Neural progenitor cell (in vitro differentiated cells): Measurements from ENCODE around the gene GDF2. TPM values are rescaled to one million over a fixed set of nuclear protein-coding genes. Genes with fewer than 3 reads are reported as not detected.

Experiments used
- DNase-seq: peaks from one replicate; pipeline ENCODE4 v3.0.0-alpha.2; 2016; ENCODE audit warnings: low spot score
- H2AFZ ChIP-seq: fragments of 200-600 bp; sonication (generic); replicated peaks from 2 replicates; pipeline ENCODE4 v1.6.1; 2016; ENCODE audit warnings: antibody characterized with exemption
- H3F3A ChIP-seq: fragments of 200-600 bp; sonication (generic); 2 replicates; pipeline ENCODE4 v1.6.1; 2016; ENCODE audit warnings: antibody characterized with exemption, low read depth
- H3K27ac ChIP-seq: fragments of 200-600 bp; sonication (generic); 2 replicates; pipeline ENCODE4 v1.5.1; 2016; ENCODE audit warnings: mild to moderate bottlenecking
- H3K27me3 ChIP-seq: fragments of 200-600 bp; sonication (generic); 2 replicates; pipeline ENCODE4 v1.6.1; 2016; ENCODE audit warnings: mild to moderate bottlenecking, moderate library complexity
- H3K36me3 ChIP-seq: fragments of 200-600 bp; sonication (generic); 2 replicates; pipeline ENCODE4 v1.5.1; 2016
- H3K4me1 ChIP-seq: fragments of 200-600 bp; sonication (generic); 2 replicates; pipeline ENCODE4 v1.6.1; 2016; ENCODE audit warnings: mixed run types
- H3K4me2 ChIP-seq: fragments of 200-600 bp; sonication (generic); 2 replicates; pipeline ENCODE4 v1.6.1; 2016
- H3K4me3 ChIP-seq: fragments of 200-600 bp; sonication (generic); 2 replicates; pipeline ENCODE4 v1.5.1; 2016
- H3K79me2 ChIP-seq: fragments of 200-600 bp; sonication (generic); 2 replicates; pipeline ENCODE4 v1.6.1; 2016; ENCODE audit warnings: low read depth
- H3K9ac ChIP-seq: fragments of 200-600 bp; sonication (generic); 2 replicates; pipeline ENCODE4 v1.6.1; 2016
- H3K9me3 ChIP-seq: fragments of 200-600 bp; sonication (generic); 2 replicates; pipeline ENCODE4 v1.5.1; 2016; ENCODE audit warnings: low read depth
- H4K20me1 ChIP-seq: fragments of 200-600 bp; sonication (generic); 2 replicates; pipeline ENCODE4 v1.6.1; 2016; ENCODE audit warnings: low read depth
- H3K27ac Mint-ChIP-seq: 3 replicates; pipeline ENCODE4 v1.8.0; 2021; ENCODE audit warnings: mixed read lengths
- H3K27me3 Mint-ChIP-seq: 2 replicates; pipeline ENCODE4 v1.8.0; 2022; ENCODE audit warnings: low read depth, mild to moderate bottlenecking, inconsistent platforms, moderate library complexity, mixed read lengths; ENCODE audit not compliant: insufficient read depth
- H3K36me3 Mint-ChIP-seq: 3 replicates; pipeline ENCODE4 v1.8.0; 2021; ENCODE audit warnings: mixed read lengths
- H3K4me1 Mint-ChIP-seq: 3 replicates; pipeline ENCODE4 v1.8.0; 2021; ENCODE audit warnings: mixed read lengths
- H3K4me3 Mint-ChIP-seq: 3 replicates; pipeline ENCODE4 v1.8.0; 2021; ENCODE audit warnings: mild to moderate bottlenecking, moderate library complexity, mixed read lengths
- H3K9me3 Mint-ChIP-seq: 3 replicates; pipeline ENCODE4 v1.8.0; 2020; ENCODE audit warnings: mixed read lengths
- CTCF ChIP-seq: fragments of 200-600 bp; sonication (generic); IDR thresholded peaks from 2 replicates; pipeline ENCODE4 v1.5.1; 2017; ENCODE audit warnings: antibody characterized with exemption, mild to moderate bottlenecking
- EZH2 ChIP-seq: fragments of 200-600 bp; sonication (generic); IDR thresholded peaks from 2 replicates; pipeline ENCODE4 v1.6.1; 2017; ENCODE audit warnings: antibody characterized with exemption, mild to moderate bottlenecking, moderate library complexity
- EZH2phosphoT487 ChIP-seq: fragments of 200-600 bp; sonication (generic); IDR thresholded peaks from 2 replicates; pipeline ENCODE4 v1.6.1; 2017; ENCODE audit warnings: antibody characterized with exemption
- total RNA-seq: library from RNA; depleted of rRNA; stranded (reverse); fragments of >200 nt; gene quantifications from 2 replicates; pipeline ENCODE4 v1.2.3, GENCODE V29; 2015; ENCODE audit warnings: low replicate concordance

The GDF2 gene
- total RNA-seq, 1 donor from 2014 or later = not detected

GRCh38 chr10:47349516-47349915 is 27.3 kb downstream of the GDF2 start:
- Mint-ChIP-seq H3K27me3 (peaks cover 12% of the 10 kb centered on the region), H3K4me3 (no peak overlapping the region), H3K36me3 (no peaks in the 10 kb centered on the region), H3K9me3 (no peaks in the 10 kb centered on the region), H3K27ac (no peak overlapping the region), H3K4me1 (peaks cover 4% of the 10 kb centered on the region)
- no peaks in the 10 kb centered on the region for H3K9me3 ChIP-seq
- no peaks in the 10 kb centered on the region for H3K79me2 ChIP-seq
- H3K4me3 ChIP-seq = no peak overlapping the region
- H3K27ac ChIP-seq = no peak overlapping the region
- no peak overlapping the region for H3K9ac ChIP-seq
- no peak overlapping the region for H2AFZ ChIP-seq
- H4K20me1 ChIP-seq = no peaks in the 10 kb centered on the region
- no peak overlapping the region for H3K4me2 ChIP-seq
- DNase-seq = no peak
- no peaks in the 10 kb centered on the region for H3K4me1 ChIP-seq
- no peaks in the 10 kb centered on the region for H3K36me3 ChIP-seq
- no peak for TF ChIP-seq EZH2
- no peak for TF ChIP-seq CTCF
- no peak for TF ChIP-seq EZH2phosphoT487
- no peaks in the 10 kb centered on the region for H3K27me3 ChIP-seq
- no peaks in the 10 kb centered on the region for H3F3A ChIP-seq

DNA sequence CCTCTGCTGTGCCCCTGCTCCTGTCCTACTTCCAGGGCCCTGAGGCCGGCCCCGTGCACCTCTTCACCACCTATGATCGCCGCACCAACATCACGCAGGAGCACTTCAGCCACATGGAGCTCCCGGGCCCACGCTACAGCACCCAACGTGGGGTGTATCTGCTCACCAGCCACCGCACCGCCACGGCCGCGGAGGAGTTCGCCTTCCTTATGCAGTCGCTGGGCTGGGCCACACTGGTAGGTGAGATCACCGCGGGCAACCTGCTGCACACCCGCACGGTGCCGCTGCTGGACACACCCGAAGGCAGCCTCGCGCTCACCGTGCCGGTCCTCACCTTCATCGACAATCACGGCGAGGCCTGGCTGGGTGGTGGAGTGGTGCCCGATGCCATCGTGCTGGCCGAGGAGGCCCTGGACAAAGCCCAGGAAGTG is 27.7 kb downstream of the GDF2 start:
- H3K9me3 Mint-ChIP-seq = no peaks in the 10 kb centered on the region
- H3K36me3 ChIP-seq = no peaks in the 10 kb centered on the region
- no peak for DNase-seq
- H4K20me1 ChIP-seq = no peaks in the 10 kb centered on the region
- no peaks in the 10 kb centered on the region for H3F3A ChIP-seq
- no peaks in the 10 kb centered on the region for H3K79me2 ChIP-seq
- no peak overlapping the region for H3K4me3 ChIP-seq
- H2AFZ ChIP-seq = no peak overlapping the region
- no peak overlapping the region for H3K4me2 ChIP-seq
- no peak overlapping the region for H3K27ac ChIP-seq
- no peak overlapping the region for H3K9ac ChIP-seq
- H3K27ac Mint-ChIP-seq = no peak overlapping the region
- peaks cover 4% of the 10 kb centered on the region for H3K4me1 Mint-ChIP-seq
- no peaks in the 10 kb centered on the region for H3K27me3 ChIP-seq
- H3K4me3 Mint-ChIP-seq = no peak overlapping the region
- no peaks in the 10 kb centered on the region for H3K4me1 ChIP-seq
- TF ChIP-seq EZH2 (no peak), CTCF (no peak), EZH2phosphoT487 (no peak)
- H3K27me3 Mint-ChIP-seq = peaks cover 9% of the 10 kb centered on the region
- H3K9me3 ChIP-seq = no peaks in the 10 kb centered on the region
- no peaks in the 10 kb centered on the region for H3K36me3 Mint-ChIP-seq

GRCh38 chr10:47350671-47351640 is 28.7 kb downstream of the GDF2 start:
- Histone ChIP-seq H4K20me1 (no peaks in the 10 kb centered on the region), H3K4me3 (no peak overlapping the region), H3K36me3 (no peaks in the 10 kb centered on the region), H2AFZ (no peak overlapping the region), H3K4me1 (no peaks in the 10 kb centered on the region), H3K9me3 (no peaks in the 10 kb centered on the region), H3K9ac (no peak overlapping the region), H3K27ac (no peak overlapping the region), H3K79me2 (no peaks in the 10 kb centered on the region), H3K27me3 (no peaks in the 10 kb centered on the region), H3F3A (no peaks in the 10 kb centered on the region), H3K4me2 (no peak overlapping the region)
- Mint-ChIP-seq H3K4me1 (peaks cover 4% of the 10 kb centered on the region), H3K27me3 (peaks cover 7% of the 10 kb centered on the region), H3K36me3 (no peaks in the 10 kb centered on the region), H3K27ac (no peak overlapping the region), H3K4me3 (no peak overlapping the region), H3K9me3 (no peaks in the 10 kb centered on the region)
- TF ChIP-seq EZH2 (no peak), CTCF (no peak), EZH2phosphoT487 (no peak)
- DNase-seq = no peak
